K562 (cell line): ENCODE results near the gene RNASEH2A. TPM values are rescaled to one million over a fixed set of nuclear protein-coding genes. Genes with fewer than 3 reads are reported as not detected.

Source experiments
- ARNT ChIP-seq, 2 experiments: fragments of 450-650 bp; IDR thresholded peaks; 2 replicates each; pipeline ENCODE4 v1.6.1; 2016; ENCODE audit warnings: mild to moderate bottlenecking in 1 of 2
- CEBPG ChIP-seq, 3 experiments: fragments of 200-800 bp in 1 of 3; sonication (Bioruptor generic) in 1 of 3; sonication (generic) in 1 of 3; formaldehyde crosslinking in 1 of 3; IDR thresholded peaks in 2 of 3; conservative IDR thresholded peaks in 1 of 3; 2 replicates each; pipeline versions ENCODE4 v1.6.1 to v1.8.0; 2016 to 2022; ENCODE audit warnings: missing compliant biosample characterization in 2 of 3, missing genetic modification characterization in 2 of 3, mild to moderate bottlenecking in 1 of 3, missing genetic modification reagents in 1 of 3
- CHD1 ChIP-seq: fragments of 200-600 bp; sonication (generic); IDR thresholded peaks from one replicate; pipeline ENCODE4 v1.6.1; 2012; ENCODE audit warnings: mild to moderate bottlenecking, moderate library complexity, low read length, inconsistent platforms
- HDAC3 ChIP-seq: fragments of 450-650 bp; IDR thresholded peaks from 2 replicates; pipeline ENCODE4 v1.6.1; 2018; ENCODE audit warnings: borderline replicate concordance, mild to moderate bottlenecking, moderate library complexity; ENCODE audit not compliant: partially characterized antibody
- ID3 ChIP-seq, 2 experiments: fragments of 250-450 bp in 1 of 2; fragments of 450-650 bp in 1 of 2; sonication (Bioruptor Pico) in 1 of 2; IDR thresholded peaks; 2 replicates each; pipeline versions ENCODE4 v1.6.1 to v1.8.0; 2016 to 2021; ENCODE audit warnings: mild to moderate bottlenecking in 2 of 2, moderate library complexity in 2 of 2, missing compliant biosample characterization in 1 of 2, missing genetic modification characterization in 1 of 2
- JUN ChIP-seq, 2 experiments: sonication (generic) in 1 of 2; formaldehyde crosslinking in 1 of 2; IDR thresholded peaks; 2 replicates each; pipeline versions ENCODE4 v1.6.1 to v1.8.0; 2012 to 2022; ENCODE audit warnings: borderline replicate concordance in 2 of 2, mild to moderate bottlenecking in 2 of 2, improper control_type of control experiment in 1 of 2, low read depth in 1 of 2, low read length in 1 of 2, missing genetic modification reagents in 1 of 2
- PCBP2 ChIP-seq: fragments of 200-400 bp; formaldehyde crosslinking; IDR thresholded peaks from 2 replicates; pipeline ENCODE4 v1.6.1; 2018; ENCODE audit warnings: low read length, low read depth, mild to moderate bottlenecking, moderate library complexity; ENCODE audit not compliant: poor library complexity, severe bottlenecking
- PHB2 ChIP-seq: fragments of 450-650 bp; IDR thresholded peaks from 2 replicates; pipeline ENCODE4 v1.6.1; 2017; ENCODE audit warnings: low read depth
- POLR3G ChIP-seq: IDR thresholded peaks from 2 replicates; pipeline ENCODE4 v1.6.1; 2011; ENCODE audit not compliant: insufficient read length, insufficient replicate concordance; ENCODE audit errors: extremely low read depth
- SIN3B ChIP-seq: fragments of 450-650 bp; IDR thresholded peaks from 2 replicates; pipeline ENCODE4 v1.6.1; 2017; ENCODE audit warnings: low read depth, mild to moderate bottlenecking, moderate library complexity
- SRF ChIP-seq, 2 experiments: fragments of 250-450, 450-650 bp in 1 of 2; sonication (Bioruptor Pico) in 1 of 2; sonication (generic) in 1 of 2; formaldehyde crosslinking; IDR thresholded peaks; 2 replicates each; pipeline versions ENCODE4 v1.5.0 to v1.5.1; 2020 to 2022; ENCODE audit warnings: mild to moderate bottlenecking in 1 of 2, missing genetic modification reagents in 1 of 2
- TCFL5 ChIP-seq: fragments of 250-450 bp; sonication (Bioruptor Pico); conservative IDR thresholded peaks from 2 replicates; pipeline ENCODE4 v1.6.1; 2021; ENCODE audit warnings: mild to moderate bottlenecking, moderate library complexity, matching md5 sums
- U2AF1 ChIP-seq: fragments of 200-400 bp; formaldehyde crosslinking; optimal IDR thresholded peaks from 2 replicates; pipeline ENCODE3; 2017; ENCODE audit warnings: mild to moderate bottlenecking, low read depth, low read length, moderate library complexity
- ZNF174 ChIP-seq: fragments of 250-450 bp; sonication (Bioruptor Pico); IDR thresholded peaks from 2 replicates; pipeline ENCODE4 v1.4.0; 2020; ENCODE audit warnings: mild to moderate bottlenecking
- ZNF24 ChIP-seq: fragments of 450-650 bp; IDR thresholded peaks from 2 replicates; pipeline ENCODE4 v1.6.1; 2016
- ZNF75A ChIP-seq: fragments of 450-650 bp; formaldehyde crosslinking; IDR thresholded peaks from 2 replicates; pipeline ENCODE4 v1.4.0; 2020; ENCODE audit warnings: mild to moderate bottlenecking
- polyA plus RNA-seq, 8 experiments: library from polyadenylated mRNA; depleted of rRNA in 4 of 8; stranded (reverse) in 5 of 8; unstranded in 3 of 8; fragments of >200 nt; fragmentation: Nextera tagmentation in 2 of 8; fragmentation: Illumina TruSeq in 1 of 8; extraction: Ambion mirVana in 2 of 8; extraction: Trizol in 1 of 8; gene quantifications; 2 replicates each; pipeline versions ENCODE4 v1.2.1 to v1.2.3, GENCODE V29; 2011 to 2014; ENCODE audit warnings: inconsistent platforms in 1 of 8, missing spikeins in 1 of 8
- total RNA-seq, 7 experiments: library from RNA; depleted of rRNA in 6 of 7; stranded (reverse); fragments of >200 nt in 6 of 7; fragmentation: Illumina TruSeq in 2 of 7; extraction: Trizol in 2 of 7; gene quantifications; 2 replicates each; pipeline versions ENCODE4 v1.2.1 to v1.2.3, GENCODE V29; 2011 to 2021; ENCODE audit warnings: low replicate concordance in 1 of 7
- TF ChIP-seq, protein P1 (sequence below), 2 experiments: IDR thresholded peaks; 2 replicates each; pipeline ENCODE4 v1.6.1; 2011; ENCODE audit warnings: borderline replicate concordance in 1 of 2, control low read depth in 1 of 2, low read depth in 1 of 2, low read length in 1 of 2, mild to moderate bottlenecking in 1 of 2, mixed read lengths in 1 of 2, moderate library complexity in 1 of 2; ENCODE audit not compliant: insufficient read depth in 1 of 2, insufficient read length in 1 of 2, poor library complexity in 1 of 2, severe bottlenecking in 1 of 2; ENCODE audit errors: extremely low read depth in 1 of 2
- TF ChIP-seq, protein P2 (sequence below): sonication (generic); formaldehyde crosslinking; IDR thresholded peaks from 2 replicates; pipeline ENCODE4 v1.8.1; 2022; ENCODE audit warnings: missing genetic modification reagents
- TF ChIP-seq, protein P3 (sequence below): sonication (generic); formaldehyde crosslinking; IDR thresholded peaks from 2 replicates; pipeline ENCODE4 v1.5.0; 2020; ENCODE audit warnings: missing genetic modification reagents
- TF ChIP-seq, protein P4 (sequence below): fragments of 450-650 bp; IDR thresholded peaks from 2 replicates; pipeline ENCODE4 v1.6.1; 2014; ENCODE audit warnings: low read depth, mild to moderate bottlenecking, moderate library complexity, borderline replicate concordance

The RNASEH2A gene
- total and polyA plus RNA-seq, 9 of the 15 experiments (the other 6 are each of a cell fraction or from before 2014, with no cell fraction given): 22.3 to 78.0 (median 61.7) TPM

GRCh38 chr19:12777217-12778016 lies 29.0 kb upstream of the RNASEH2A start (continued):
- TF ChIP-seq, protein P1, sequence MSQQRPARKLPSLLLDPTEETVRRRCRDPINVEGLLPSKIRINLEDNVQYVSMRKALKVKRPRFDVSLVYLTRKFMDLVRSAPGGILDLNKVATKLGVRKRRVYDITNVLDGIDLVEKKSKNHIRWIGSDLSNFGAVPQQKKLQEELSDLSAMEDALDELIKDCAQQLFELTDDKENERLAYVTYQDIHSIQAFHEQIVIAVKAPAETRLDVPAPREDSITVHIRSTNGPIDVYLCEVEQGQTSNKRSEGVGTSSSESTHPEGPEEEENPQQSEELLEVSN (IDR thresholded peaks at IDR 0.05; ENCODE audit: borderline replicate concordance in 1 of 2, extremely low read depth in 1 of 2, insufficient read depth in 1 of 2, insufficient read length in 1 of 2, low read depth in 1 of 2, low read length in 1 of 2, poor library complexity in 1 of 2, severe bottlenecking in 1 of 2): peak in 1 of 2 experiments; percentile 42
- TF ChIP-seq ZNF24 (no peak), ZNF174 (no peak), CEBPG (CRISPR knock-in tag; IDR thresholded peaks at IDR 0.05) (no peak), CEBPG (tag; conservative IDR thresholded peaks at IDR 0.05 in 1 of 2, IDR thresholded peaks at IDR 0.05 in 1 of 2) (no peak), U2AF1 (no peak), JUN (IDR thresholded peaks at IDR 0.05; ENCODE audit: borderline replicate concordance, low read depth, low read length) (0 out of 2 replicates have a peak, but pooled peaks have one; percentile 22), JUN (CRISPR knock-in tag; IDR thresholded peaks at IDR 0.05; ENCODE audit: borderline replicate concordance) (no peak), SRF (CRISPR knock-in tag; IDR thresholded peaks at IDR 0.05) (peak in 1 of 2 experiments; percentile 52; a peak in 1 of 4 replicates), ARNT (IDR thresholded peaks at IDR 0.05) (no peak), ID3 (CRISPR knock-in tag; IDR thresholded peaks at IDR 0.05) (no peak), ID3 (tag; IDR thresholded peaks at IDR 0.05) (no peak), PHB2 (no peak), PCBP2 (no peak), POLR3G (no peak), CHD1 (no peak), TCFL5 (no peak), HDAC3 (peak; percentile 37), SIN3B (no peak), ZNF75A (CRISPR knock-in tag) (no peak)
- TF ChIP-seq, protein P2, sequence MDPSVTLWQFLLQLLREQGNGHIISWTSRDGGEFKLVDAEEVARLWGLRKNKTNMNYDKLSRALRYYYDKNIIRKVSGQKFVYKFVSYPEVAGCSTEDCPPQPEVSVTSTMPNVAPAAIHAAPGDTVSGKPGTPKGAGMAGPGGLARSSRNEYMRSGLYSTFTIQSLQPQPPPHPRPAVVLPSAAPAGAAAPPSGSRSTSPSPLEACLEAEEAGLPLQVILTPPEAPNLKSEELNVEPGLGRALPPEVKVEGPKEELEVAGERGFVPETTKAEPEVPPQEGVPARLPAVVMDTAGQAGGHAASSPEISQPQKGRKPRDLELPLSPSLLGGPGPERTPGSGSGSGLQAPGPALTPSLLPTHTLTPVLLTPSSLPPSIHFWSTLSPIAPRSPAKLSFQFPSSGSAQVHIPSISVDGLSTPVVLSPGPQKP (CRISPR knock-in tag): no peak
- TF ChIP-seq, protein P3, sequence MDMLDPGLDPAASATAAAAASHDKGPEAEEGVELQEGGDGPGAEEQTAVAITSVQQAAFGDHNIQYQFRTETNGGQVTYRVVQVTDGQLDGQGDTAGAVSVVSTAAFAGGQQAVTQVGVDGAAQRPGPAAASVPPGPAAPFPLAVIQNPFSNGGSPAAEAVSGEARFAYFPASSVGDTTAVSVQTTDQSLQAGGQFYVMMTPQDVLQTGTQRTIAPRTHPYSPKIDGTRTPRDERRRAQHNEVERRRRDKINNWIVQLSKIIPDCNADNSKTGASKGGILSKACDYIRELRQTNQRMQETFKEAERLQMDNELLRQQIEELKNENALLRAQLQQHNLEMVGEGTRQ (CRISPR knock-in tag): no peak
- TF ChIP-seq, protein P4, sequence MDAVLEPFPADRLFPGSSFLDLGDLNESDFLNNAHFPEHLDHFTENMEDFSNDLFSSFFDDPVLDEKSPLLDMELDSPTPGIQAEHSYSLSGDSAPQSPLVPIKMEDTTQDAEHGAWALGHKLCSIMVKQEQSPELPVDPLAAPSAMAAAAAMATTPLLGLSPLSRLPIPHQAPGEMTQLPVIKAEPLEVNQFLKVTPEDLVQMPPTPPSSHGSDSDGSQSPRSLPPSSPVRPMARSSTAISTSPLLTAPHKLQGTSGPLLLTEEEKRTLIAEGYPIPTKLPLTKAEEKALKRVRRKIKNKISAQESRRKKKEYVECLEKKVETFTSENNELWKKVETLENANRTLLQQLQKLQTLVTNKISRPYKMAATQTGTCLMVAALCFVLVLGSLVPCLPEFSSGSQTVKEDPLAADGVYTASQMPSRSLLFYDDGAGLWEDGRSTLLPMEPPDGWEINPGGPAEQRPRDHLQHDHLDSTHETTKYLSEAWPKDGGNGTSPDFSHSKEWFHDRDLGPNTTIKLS: no peak
